A549 (cell line): ENCODE results near the gene RPTOR. TPM values are rescaled to one million over a fixed set of nuclear protein-coding genes. Genes with fewer than 3 reads are reported as not detected.

Experiments
- ATAC-seq, 2 experiments: fragments of 200-7000 bp in 1 of 2; fragments of >200 bp in 1 of 2; cut with Nextera tagmentation in 1 of 2; cut with Tn5 transposase in 1 of 2; 3 replicates each; pipeline versions ENCODE4 v1.8.0 to v1.9.1; 2018 to 2020; ENCODE audit warnings: mild to moderate bottlenecking in 1 of 2, moderate library complexity in 1 of 2
- CTCF ChIA-PET: fragments of 300-600 bp; sonication (Branson Sonifier 250); formaldehyde crosslinking; extraction: SDS; loops from one replicate; lab custom pipeline; 2021; ENCODE audit warnings: antibody characterized with exemption, inconsistent platforms; lab: Yijun Ruan, JAX
- POLR2A ChIA-PET: fragments of 350-600 bp; formaldehyde crosslinking; extraction: SDS; loops from one replicate; lab custom pipeline; 2021; ENCODE audit warnings: antibody characterized with exemption, inconsistent platforms; lab: Yijun Ruan, JAX
- DNase-seq, 2 experiments: peaks; one replicate each; pipeline versions ENCODE4 v3.0.0 to v3.0.0-alpha.2; 2011 to 2016; ENCODE audit warnings: low read depth in 1 of 2, low spot score in 1 of 2
- FAIRE-seq: peaks from 2 replicates; lab custom pipeline; 2011; peaks lifted over from hg19 to GRCh38; lab: Jason Lieb, UNC
- H3K27ac ChIP-seq, 2 experiments: fragments of >200 bp; sonication (Bioruptor Twin); formaldehyde crosslinking; 3 replicates each; pipeline ENCODE4 v1.5.1; 2016 to 2017
- H3K4me1 ChIP-seq: fragments of >200 bp; sonication (Bioruptor Twin); formaldehyde crosslinking; 3 replicates; pipeline ENCODE4 v1.6.1; 2016
- H3K4me2 ChIP-seq: fragments of >200 bp; sonication (Bioruptor Twin); formaldehyde crosslinking; 3 replicates; pipeline ENCODE4 v1.6.1; 2016
- H3K4me3 ChIP-seq: fragments of >200 bp; sonication (Bioruptor Twin); formaldehyde crosslinking; 3 replicates; pipeline ENCODE4 v1.5.1; 2016
- H3K9me3 ChIP-seq: fragments of >200 bp; sonication (Bioruptor Twin); formaldehyde crosslinking; 3 replicates; pipeline ENCODE4 v1.6.1; 2016
- BCL3 ChIP-seq: fragments of >200 bp; sonication (Bioruptor Twin); formaldehyde crosslinking; IDR thresholded peaks from 3 replicates; pipeline ENCODE4 v1.6.1; 2016
- CBX8 ChIP-seq: fragments of 200-600 bp; sonication (generic); IDR thresholded peaks from 2 replicates; pipeline ENCODE4 v1.6.1; 2016
- CEBPB ChIP-seq, 2 experiments: fragments of >200 bp in 1 of 2; sonication (Bioruptor Twin) in 1 of 2; formaldehyde crosslinking in 1 of 2; IDR thresholded peaks; 2 replicates each; pipeline ENCODE4 v1.6.1; 2012 to 2016
- CHD4 ChIP-seq: fragments of 200-600 bp; sonication (generic); IDR thresholded peaks from 2 replicates; pipeline ENCODE4 v1.6.1; 2016; ENCODE audit warnings: antibody characterized with exemption, mild to moderate bottlenecking, borderline replicate concordance
- CTCF ChIP-seq: fragments of >200 bp; sonication (Bioruptor Twin); formaldehyde crosslinking; IDR thresholded peaks from 3 replicates; pipeline ENCODE4 v1.5.1; 2016
- E2F6 ChIP-seq: IDR thresholded peaks from 2 replicates; pipeline ENCODE4 v1.6.1; 2012; ENCODE audit warnings: low read depth, borderline replicate concordance
- EHF ChIP-seq: fragments of 250-450 bp; sonication (Bioruptor Pico); IDR thresholded peaks from 2 replicates; pipeline ENCODE4 v1.5.0; 2020; ENCODE audit warnings: mild to moderate bottlenecking
- ELK1 ChIP-seq: fragments of 150-350 bp; IDR thresholded peaks from 2 replicates; pipeline ENCODE4 v1.6.1; 2014; ENCODE audit warnings: low read depth, mild to moderate bottlenecking, low read length
- EP300 ChIP-seq, 2 experiments: fragments of >200 bp; sonication (Bioruptor Twin); formaldehyde crosslinking; IDR thresholded peaks; 2 replicates in 1 of 2; 3 replicates in 1 of 2; pipeline ENCODE4 v1.6.1; 2016 to 2017
- FOSL2 ChIP-seq, 2 experiments: fragments of 450-650 bp in 1 of 2; fragments of >200 bp in 1 of 2; sonication (Bioruptor Twin) in 1 of 2; formaldehyde crosslinking; IDR thresholded peaks; 2 replicates each; pipeline versions ENCODE4 v1.5.0 to v1.6.1; 2016 to 2020; ENCODE audit warnings: mild to moderate bottlenecking in 1 of 2, moderate library complexity in 1 of 2
- FOXS1 ChIP-seq: fragments of 250-450 bp; sonication (Bioruptor Pico); IDR thresholded peaks from 2 replicates; pipeline ENCODE4 v1.5.0; 2020; ENCODE audit warnings: mild to moderate bottlenecking, moderate library complexity
- HDAC2 ChIP-seq: fragments of 200-600 bp; sonication (generic); IDR thresholded peaks from 2 replicates; pipeline ENCODE4 v1.6.1; 2016
- HEYL ChIP-seq: fragments of 250-450 bp; sonication (Bioruptor Pico); IDR thresholded peaks from 2 replicates; pipeline ENCODE4 v1.8.0; 2021; ENCODE audit warnings: mild to moderate bottlenecking, moderate library complexity
- HOXB5 ChIP-seq: fragments of 250-450 bp; sonication (Bioruptor Pico); IDR thresholded peaks from 2 replicates; pipeline ENCODE4 v1.5.0; 2020; ENCODE audit warnings: mild to moderate bottlenecking, moderate library complexity
- KDM5A ChIP-seq: fragments of 200-600 bp; sonication (generic); IDR thresholded peaks from 2 replicates; pipeline ENCODE4 v1.6.1; 2016; ENCODE audit warnings: antibody characterized with exemption, mild to moderate bottlenecking
- MAZ ChIP-seq: fragments of 150-350 bp; IDR thresholded peaks from 2 replicates; pipeline ENCODE4 v1.6.1; 2014; ENCODE audit warnings: antibody characterized with exemption, low read depth, low read length, borderline replicate concordance
- NPAS2 ChIP-seq: fragments of 250-450 bp; sonication (Bioruptor Pico); IDR thresholded peaks from 2 replicates; pipeline ENCODE4 v1.8.0; 2022; ENCODE audit warnings: mild to moderate bottlenecking, moderate library complexity, borderline replicate concordance
- PHF8 ChIP-seq: fragments of 200-600 bp; sonication (generic); IDR thresholded peaks from 2 replicates; pipeline ENCODE4 v1.6.1; 2016; ENCODE audit warnings: low read depth, mild to moderate bottlenecking, antibody characterized with exemption, moderate library complexity, borderline replicate concordance
- RAD21 ChIP-seq, 2 experiments: fragments of >200 bp in 1 of 2; sonication (Bioruptor Twin) in 1 of 2; formaldehyde crosslinking in 1 of 2; IDR thresholded peaks in 1 of 2; conservative IDR thresholded peaks in 1 of 2; 2 replicates in 1 of 2; 3 replicates in 1 of 2; pipeline ENCODE4 v1.6.1; 2012 to 2018; ENCODE audit warnings: inconsistent platforms in 1 of 2
- RFX5 ChIP-seq: fragments of 450-650 bp; IDR thresholded peaks from 2 replicates; pipeline ENCODE4 v1.7.1; 2014; ENCODE audit warnings: antibody characterized with exemption, mild to moderate bottlenecking, moderate library complexity
- SMC3 ChIP-seq: fragments of >200 bp; sonication (Bioruptor Twin); formaldehyde crosslinking; IDR thresholded peaks from 3 replicates; pipeline ENCODE4 v1.6.1; 2018; ENCODE audit warnings: inconsistent platforms
- SREBF2 ChIP-seq: fragments of 450-650 bp; IDR thresholded peaks from 2 replicates; pipeline ENCODE4 v1.6.1; 2014; ENCODE audit warnings: mild to moderate bottlenecking, moderate library complexity
- TP53 ChIP-seq: fragments of 250-450 bp; sonication (Bioruptor Pico); IDR thresholded peaks from 2 replicates; pipeline ENCODE4 v1.5.0; 2021; ENCODE audit warnings: mild to moderate bottlenecking, moderate library complexity
- WGBS: methylation state at CpG from one replicate; pipeline ENCODE4 v1.1.6; 2017; ENCODE audit errors: missing lambda C conversion rate; 5-methylcytosine and 5-hydroxymethylcytosine counted together
- polyA plus RNA-seq, 4 experiments: library from polyadenylated mRNA; depleted of rRNA in 3 of 4; stranded (reverse); fragments of >200 nt; fragmentation: RNase III in 1 of 4; extraction: RNeasy Plus Mini Kit Qiagen cat#74134 plus additional on column Dnase treatment in 1 of 4; gene quantifications; 2 replicates in 3 of 4; 3 replicates in 1 of 4; pipeline ENCODE4 v1.2.3, GENCODE V29; 2011 to 2017

RPTOR gene
- polyA plus RNA-seq, 2 of the 4 experiments (the other 2 are of a cell fraction), result 10.8 to 27.1 TPM

GRCh38 chr17:80962356-80963329, 418.0 kb downstream of the RPTOR start:
- CTCF ChIA-PET, result interaction anchor here (2.1 kb wide), 1 partner anchor 19 kb away, joined by 6 read pairs; no protein-coding TSS in a partner anchor
- Histone ChIP-seq H3K4me1 (no peaks in the 10 kb centered on the region), H3K4me2 (no peak overlapping the region), H3K9me3 (no peaks in the 10 kb centered on the region), H3K4me3 (no peak overlapping the region), H3K27ac (no peak overlapping the region)
- DNase-seq (no peak), ATAC-seq (no peak), FAIRE-seq (no peak)
- no peak for TF ChIP-seq CHD4
- no peak for TF ChIP-seq SREBF2
- TF ChIP-seq PHF8, result no peak
- TF ChIP-seq NPAS2 (CRISPR knock-in tag), result no peak
- TF ChIP-seq CEBPB (IDR thresholded peaks at IDR 0.05), result no peak
- no peak for TF ChIP-seq KDM5A
- TF ChIP-seq FOXS1 (CRISPR knock-in tag), result no peak
- TF ChIP-seq BCL3, result no peak
- no peak for TF ChIP-seq RFX5
- no peak for TF ChIP-seq MAZ
- WGBS, result 91% methylated on average over 37 of the region's 41 CpGs
- POLR2A ChIA-PET, result no interaction called here

GRCh38 chr17:80963812-80964543, 419.3 kb downstream of the RPTOR start:
- Histone ChIP-seq H3K9me3 (no peaks in the 10 kb centered on the region), H3K4me1 (no peaks in the 10 kb centered on the region), H3K4me2 (no peak overlapping the region), H3K27ac (no peak overlapping the region), H3K4me3 (no peak overlapping the region)
- FAIRE-seq (no peak), DNase-seq (no peak), ATAC-seq (no peak)
- ChIA-PET CTCF (interaction anchor here (0.6 to 1.4 kb wide), 3 partner anchors 18 to 956 kb away, joined by 3 to 8 read pairs (median 4); no protein-coding TSS in a partner anchor), POLR2A (no interaction called here)
- TF ChIP-seq HEYL, result no peak
- no peak for TF ChIP-seq HOXB5
- no peak for TF ChIP-seq CEBPB (IDR thresholded peaks at IDR 0.05)
- no peak for TF ChIP-seq SMC3
- TF ChIP-seq BCL3, result no peak
- no peak for TF ChIP-seq HDAC2
- TF ChIP-seq EHF (CRISPR knock-in tag), result no peak
- TF ChIP-seq TP53 (CRISPR knock-in tag), result no peak
- no peak for TF ChIP-seq EP300 (IDR thresholded peaks at IDR 0.05)
- no peak for TF ChIP-seq RAD21 (conservative IDR thresholded peaks at IDR 0.05 in 1 of 2, IDR thresholded peaks at IDR 0.05 in 1 of 2)
- no peak for TF ChIP-seq FOXS1 (CRISPR knock-in tag)
- no peak for TF ChIP-seq CTCF
- no peak for TF ChIP-seq ELK1
- TF ChIP-seq FOSL2 (IDR thresholded peaks at IDR 0.05), result no peak
- TF ChIP-seq FOSL2 (CRISPR knock-in tag; IDR thresholded peaks at IDR 0.05), result no peak
- no peak for TF ChIP-seq E2F6
- no peak for TF ChIP-seq CBX8
- 93% methylated on average over 34 of the region's 49 CpGs for WGBS
